ENCODE results near the gene STAMBPL1. TPM values are rescaled to one million over a fixed set of nuclear protein-coding genes. Genes with fewer than 3 reads are reported as not detected.

STAMBPL1 gene
- total and polyA plus RNA-seq, 2 donors (not counting 3 experiments of a cell fraction or from before 2014, with no cell fraction given) = 0.70 to 1.8 TPM

GRCh38 chr10:88881320-88881719, 1.3 kb downstream of the STAMBPL1 start:
- Histone ChIP-seq H3K27me3 (ENCODE audit: control insufficient read depth in 2 of 2, insufficient read depth in 2 of 2, low read length in 2 of 2) (no peaks in the 10 kb centered on the region), H3K27ac (ENCODE audit: insufficient read depth, low read depth, low read length) (peak overlapping the region; percentile 84), H3K36me3 (ENCODE audit: control insufficient read depth in 2 of 2, extremely low read depth in 1 of 2, insufficient read depth in 2 of 2, low read length in 2 of 2) (no peaks in the 10 kb centered on the region), H3K9me1 (replicated peaks; ENCODE audit: control insufficient read depth, extremely low read depth, insufficient read depth, low read length) (no peaks in the 10 kb centered on the region), H3K9ac (replicated peaks; ENCODE audit: extremely low read depth, insufficient read depth, low read length) (peak overlapping the region; percentile 86), H4K20me1 (replicated peaks; ENCODE audit: control insufficient read depth, extremely low read depth, insufficient read depth, low read length) (no peaks in the 10 kb centered on the region), H3K79me2 (ENCODE audit: control insufficient read depth, insufficient read depth, low read length) (no peaks in the 10 kb centered on the region), H3K4me3 (replicated peaks in 1 of 3; ENCODE audit: insufficient read depth in 1 of 3, low read depth in 1 of 3, low read length in 3 of 3) (peak overlapping the region in 1 of 3 experiments; percentile 55), H3K4me2 (ENCODE audit: insufficient read depth, low read length) (peak overlapping the region; percentile 88), H3K4me1 (ENCODE audit: control insufficient read depth, extremely low read depth, insufficient read depth, low read length) (peaks cover 30% of the 10 kb centered on the region), H3K9me3 (replicated peaks; ENCODE audit: control insufficient read depth, insufficient read depth, low read length) (no peaks in the 10 kb centered on the region), H2AFZ (ENCODE audit: low read depth, low read length) (no peak overlapping the region)
- CTCF ChIA-PET = interaction anchor here (1.4 to 5.5 kb wide), 5 partner anchors 11 to 106 kb away, joined by 3 to 33 read pairs (median 3); no protein-coding TSS in a partner anchor
- dilution Hi-C loops (cut with MboI; ENCODE audit: extremely low pct_ligation_motif_present, low sequenced_read_pairs) = no loop called here
- POLR2A ChIA-PET = no interaction called here
- no peak for FAIRE-seq
- DNase-seq (ENCODE audit: low read depth, low spot score) = peak; percentile 17
- TF ChIP-seq MAX (IDR thresholded peaks at IDR 0.05; ENCODE audit: insufficient read depth, insufficient read length) = no peak
- BruUV-seq (replicated peaks) = no TSS peak
- intact Hi-C loops (cut with micrococcal nuclease) = loop anchor here (5.0 to 10.0 kb wide), 3 partner anchors 336 to 1927 kb away; partner anchors contain the start of genes MMRN2 and SNCG

- Histone ChIP-seq H3K27ac (ENCODE audit: insufficient read depth, low read depth, low read length) (peak overlapping the region; percentile 84), H3K9me1 (replicated peaks; ENCODE audit: control insufficient read depth, extremely low read depth, insufficient read depth, low read length) (no peaks in the 10 kb centered on the region), H3K79me2 (ENCODE audit: control insufficient read depth, insufficient read depth, low read length) (no peaks in the 10 kb centered on the region), H2AFZ (ENCODE audit: low read depth, low read length) (no peak overlapping the region), H3K4me3 (replicated peaks in 1 of 3; ENCODE audit: insufficient read depth in 1 of 3, low read depth in 1 of 3, low read length in 3 of 3) (peak overlapping the region in 1 of 3 experiments; percentile 1), H3K27me3 (ENCODE audit: control insufficient read depth in 2 of 2, insufficient read depth in 2 of 2, low read length in 2 of 2) (no peaks in the 10 kb centered on the region), H3K4me1 (ENCODE audit: control insufficient read depth, extremely low read depth, insufficient read depth, low read length) (peaks cover 30% of the 10 kb centered on the region), H3K4me2 (ENCODE audit: insufficient read depth, low read length) (peak overlapping the region; percentile 88), H3K9ac (replicated peaks; ENCODE audit: extremely low read depth, insufficient read depth, low read length) (peak overlapping the region; percentile 17), H3K36me3 (ENCODE audit: control insufficient read depth in 2 of 2, extremely low read depth in 1 of 2, insufficient read depth in 2 of 2, low read length in 2 of 2) (no peaks in the 10 kb centered on the region), H3K9me3 (replicated peaks; ENCODE audit: control insufficient read depth, insufficient read depth, low read length) (no peaks in the 10 kb centered on the region), H4K20me1 (replicated peaks; ENCODE audit: control insufficient read depth, extremely low read depth, insufficient read depth, low read length) (no peaks in the 10 kb centered on the region)
- intact Hi-C loops (cut with micrococcal nuclease) (loop anchor here (1.0 to 10.0 kb wide), 5 partner anchors 50 to 1927 kb away; partner anchors contain the start of genes MMRN2 and SNCG), dilution Hi-C loops (cut with MboI; ENCODE audit: extremely low pct_ligation_motif_present, low sequenced_read_pairs) (no loop called here)
- BruUV-seq (replicated peaks) = TSS peak; percentile 37
- ChIA-PET CTCF (interaction anchor here (0.7 to 5.5 kb wide), 10 partner anchors 10 to 335 kb away, joined by 3 to 33 read pairs (median 4); no protein-coding TSS in a partner anchor), POLR2A (no interaction called here)
- FAIRE-seq (no peak), DNase-seq (ENCODE audit: low read depth, low spot score) (peak; percentile 64)
- TF ChIP-seq MAX (IDR thresholded peaks at IDR 0.05; ENCODE audit: insufficient read depth, insufficient read length) (no peak), CTCF (IDR thresholded peaks at IDR 0.05; ENCODE audit: extremely low read depth in 1 of 2, insufficient read depth in 1 of 2, low read depth in 1 of 2, low read length in 2 of 2) (no peak), GATA2 (IDR thresholded peaks at IDR 0.05; ENCODE audit: insufficient read depth, insufficient read length, low read depth, low read length) (no peak), POLR2AphosphoS5 (IDR thresholded peaks at IDR 0.05; ENCODE audit: insufficient read depth, low read depth, low read length) (no peak), POLR2A (IDR thresholded peaks at IDR 0.05; ENCODE audit: low read depth, low read length) (no peak), MYC (IDR thresholded peaks at IDR 0.05; ENCODE audit: low read depth, low read length) (no peak), FOS (IDR thresholded peaks at IDR 0.05; ENCODE audit: borderline replicate concordance, insufficient read depth, low read length) (no peak), EZH2 (IDR thresholded peaks at IDR 0.05; ENCODE audit: borderline replicate concordance, low read depth, low read length, severe bottlenecking) (no peak), JUN (IDR thresholded peaks at IDR 0.05; ENCODE audit: borderline replicate concordance, insufficient read depth, insufficient read length, low read depth) (no peak)
These were observed 2.0 kb downstream of the STAMBPL1 start for GRCh38 chr10:88881922-88882645.

Measured in endothelial cell of umbilical vein (primary cell).